Activated effector memory CD4-positive, alpha-beta T cell treated with anti-CD3 and anti-CD28 coated beads, Interleukin-2, amount 50 U/mL, for 16 hours (primary cell): Measurements from ENCODE around the gene GMDS.

ENCODE experiments used
- DNase-seq: peaks from one replicate; pipeline ENCODE4 v3.0.0-alpha.2; 2020

The GMDS gene

DNA sequence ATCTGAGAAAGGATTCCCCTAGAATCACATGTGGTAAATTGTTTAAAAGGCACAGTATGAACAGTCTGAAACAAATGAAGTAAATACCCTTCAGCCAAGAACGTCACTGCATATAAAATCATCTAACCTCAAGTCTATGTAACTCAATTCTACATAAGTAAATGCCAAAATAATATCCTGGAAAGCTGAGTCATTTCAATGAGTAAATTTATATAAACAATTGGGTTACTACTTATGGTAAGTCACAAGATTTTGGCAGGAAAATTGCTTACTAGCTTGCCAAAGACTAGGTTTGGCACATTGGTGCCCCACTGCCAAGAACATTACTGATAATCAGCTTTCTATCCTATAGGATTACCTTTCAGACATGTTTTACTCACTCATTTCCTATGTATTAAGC lies 8.4 kb downstream of the GMDS start:
- no peak for DNase-seq

GRCh38 chr6:2235777-2236495 lies 9.5 kb downstream of the GMDS start:
- DNase-seq = no peak

- no peak for DNase-seq
Observed at GRCh38 chr6:2232445-2232844, 13.0 kb downstream of the GMDS start.

DNA sequence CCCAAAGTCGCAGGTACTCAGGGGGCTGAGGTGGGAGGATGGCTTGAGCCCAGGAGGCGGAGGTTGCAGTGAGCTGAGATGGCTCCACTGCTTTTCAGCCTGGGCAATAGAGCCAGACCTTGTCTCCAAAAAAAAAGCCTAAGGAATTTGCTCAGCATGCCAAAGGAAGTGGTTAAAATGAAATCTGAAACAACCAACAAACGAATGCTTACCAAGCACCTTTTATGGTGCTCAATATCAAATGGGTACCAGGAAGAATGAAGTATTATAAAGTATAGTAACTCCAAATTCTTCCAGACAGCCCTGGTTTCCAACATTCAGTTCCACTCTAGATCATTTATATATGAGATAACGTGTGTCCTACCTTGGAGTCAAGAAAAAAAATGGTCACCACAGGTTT lies 14.0 kb downstream of the GMDS start:
- no peak for DNase-seq

DNA sequence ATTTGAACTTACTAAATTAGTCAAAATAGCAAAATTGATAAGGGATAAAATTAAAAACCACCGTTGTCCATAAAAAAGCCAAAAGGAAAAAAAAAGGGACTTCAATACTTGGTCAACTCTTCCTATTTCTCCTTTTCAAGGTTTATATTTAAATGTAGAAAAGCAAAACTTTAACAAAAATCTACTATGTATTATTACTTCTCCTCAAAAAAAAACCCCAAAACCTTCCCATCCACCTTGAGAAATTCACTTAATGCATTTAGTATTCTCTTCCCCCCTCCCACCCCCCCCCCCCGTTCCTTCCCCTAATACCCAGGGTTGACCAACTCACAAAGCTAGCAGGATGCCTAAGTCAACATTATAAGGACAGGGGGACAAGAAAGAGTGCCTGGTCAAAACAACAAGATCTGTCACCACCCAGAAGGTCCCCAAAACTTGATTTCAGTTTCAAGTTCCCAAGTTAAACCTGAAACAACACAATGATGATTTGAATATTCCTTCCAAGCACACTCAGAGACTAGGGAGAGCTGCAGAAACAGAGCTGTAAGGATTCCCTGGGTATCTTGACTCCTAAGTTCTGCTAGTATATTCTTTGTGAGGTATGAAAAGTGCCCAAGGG lies 14.6 kb downstream of the GMDS start:
- no peak for DNase-seq

DNA sequence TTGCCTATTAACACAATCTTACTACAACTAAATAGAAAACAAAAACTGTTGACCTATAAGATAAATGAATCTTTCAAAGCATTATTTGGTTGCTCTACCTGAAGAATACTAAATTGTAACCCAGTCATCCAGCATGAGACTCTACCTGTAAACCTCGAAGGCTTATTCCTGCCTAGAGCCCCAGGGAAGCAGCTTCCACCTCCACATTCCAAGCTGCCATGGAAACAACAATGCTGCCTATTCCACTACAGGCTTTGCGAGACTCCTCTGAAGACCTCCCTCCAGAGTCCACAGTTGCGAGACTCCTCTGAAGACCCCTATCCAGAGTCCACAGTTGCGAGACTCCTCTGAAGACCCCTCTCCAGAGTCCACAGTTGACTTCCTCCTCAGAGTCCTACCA lies 15.7 kb downstream of the GMDS start:
- DNase-seq = no peak

DNA sequence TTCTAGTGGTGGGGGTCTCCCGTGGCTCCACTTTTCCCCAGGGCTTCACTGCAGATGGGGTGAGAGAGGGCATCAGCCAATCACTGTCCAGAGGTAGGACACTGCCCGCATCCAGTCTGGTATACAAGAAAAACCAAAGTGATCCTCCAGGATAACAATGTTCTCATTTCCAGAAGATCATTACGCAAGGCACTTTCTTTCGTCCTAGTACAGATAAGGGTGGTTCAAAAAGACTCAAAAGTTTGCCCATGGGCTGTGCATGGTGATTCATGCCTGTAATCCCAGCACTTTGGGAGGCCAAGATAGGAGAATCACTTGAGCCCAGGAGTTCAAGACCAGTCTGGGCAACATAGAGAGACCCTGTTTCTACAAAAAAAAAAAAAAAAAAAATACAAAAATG lies 16.4 kb downstream of the GMDS start:
- DNase-seq = no peak

DNA sequence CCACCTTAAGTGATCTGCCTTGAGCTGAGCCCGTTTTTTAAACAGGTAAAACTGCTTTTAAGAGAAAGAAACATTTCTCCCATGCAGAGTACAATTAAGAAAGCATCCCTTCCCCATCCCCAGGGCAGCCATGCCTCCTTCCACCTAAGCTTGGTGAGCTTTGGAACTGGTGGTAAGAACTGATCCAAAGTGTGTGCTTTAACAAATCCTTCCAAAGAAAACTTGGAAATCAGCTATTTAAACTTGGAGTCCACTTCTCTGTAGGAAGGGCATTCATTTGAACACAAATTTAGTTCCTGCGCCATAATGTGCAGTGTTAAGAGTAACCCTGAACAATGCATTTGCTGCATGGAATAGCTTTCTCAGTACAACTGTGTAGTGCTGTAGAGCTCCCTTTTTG lies 17.0 kb downstream of the GMDS start:
- no peak for DNase-seq

GRCh38 chr6:2226775-2227174 lies 18.6 kb downstream of the GMDS start:
- DNase-seq = no peak

DNA sequence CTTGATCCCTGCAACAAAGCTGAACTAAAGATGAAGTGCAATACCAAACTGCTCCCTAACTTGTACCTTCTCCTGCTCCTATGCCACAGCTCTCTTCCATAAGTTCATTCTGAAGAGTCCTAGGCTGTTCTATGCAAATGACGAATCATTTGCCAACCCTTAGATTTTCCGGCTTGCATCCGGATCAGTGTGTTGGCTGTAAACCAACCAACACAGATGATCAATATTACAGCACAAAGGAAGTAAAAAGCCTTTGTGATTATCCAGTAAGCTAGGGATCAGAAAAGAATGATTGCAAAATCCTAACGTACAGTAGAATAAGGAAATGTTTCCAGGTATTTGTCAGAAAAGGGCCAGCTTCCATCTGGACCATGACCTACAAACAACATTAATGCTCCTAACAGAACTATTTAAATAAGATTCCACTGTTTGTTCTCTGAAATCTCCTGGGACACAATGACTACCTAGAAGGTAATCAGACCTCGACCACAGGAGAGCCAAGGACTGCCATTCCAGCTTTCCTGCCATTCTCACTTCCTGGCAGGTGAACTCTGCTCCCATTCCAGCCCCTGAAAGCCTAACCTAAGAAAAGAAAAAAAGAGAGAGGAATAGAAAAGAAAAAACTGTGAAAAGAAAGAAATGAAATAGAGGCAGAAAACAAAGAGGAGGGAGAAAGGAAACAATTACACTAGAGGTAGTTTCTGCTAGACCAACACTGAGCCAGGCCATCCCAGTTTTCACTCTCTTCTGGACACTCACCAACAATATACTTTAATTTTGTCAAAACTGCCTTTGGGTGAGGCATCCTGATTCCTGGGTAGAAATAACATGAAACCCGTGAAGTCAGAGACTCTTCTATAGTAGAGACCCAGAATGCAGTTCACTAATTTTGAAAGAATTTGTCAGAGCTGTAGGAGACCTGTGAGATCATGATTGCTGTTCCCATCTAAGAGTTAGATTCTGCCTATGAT lies 19.7 kb downstream of the GMDS start:
- no peak for DNase-seq

- no peak for DNase-seq
Observed at GRCh38 chr6:2224847-2225382, 20.5 kb downstream of the GMDS start.

GRCh38 chr6:2222275-2222842 lies 23.0 kb downstream of the GMDS start:
- DNase-seq = no peak

DNA sequence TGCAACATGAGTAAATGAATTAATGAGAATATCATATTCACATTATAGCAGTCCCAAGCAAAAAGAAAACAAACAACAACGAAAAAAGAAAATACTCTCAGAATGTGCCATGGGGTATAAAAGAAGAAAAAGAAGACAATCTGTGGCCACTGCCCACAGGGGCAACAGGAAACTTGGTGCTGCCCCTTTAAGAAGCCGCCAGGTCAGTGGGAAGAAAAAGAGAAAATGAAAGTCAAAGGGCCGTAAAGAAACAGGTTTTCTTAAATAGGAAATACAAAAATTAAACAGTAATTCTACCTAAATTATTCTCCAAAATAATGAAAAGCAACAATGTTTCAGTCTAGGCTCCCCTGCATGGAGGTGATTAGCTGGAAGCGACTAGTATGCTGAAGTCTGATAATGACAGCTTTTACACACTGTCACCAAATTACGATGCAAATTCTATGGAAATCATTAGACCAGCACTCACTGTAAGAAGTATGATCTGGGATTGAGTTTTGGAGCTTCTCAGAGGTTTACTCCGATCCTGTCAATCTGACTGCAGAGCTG lies 23.6 kb downstream of the GMDS start:
- no peak for DNase-seq

DNA sequence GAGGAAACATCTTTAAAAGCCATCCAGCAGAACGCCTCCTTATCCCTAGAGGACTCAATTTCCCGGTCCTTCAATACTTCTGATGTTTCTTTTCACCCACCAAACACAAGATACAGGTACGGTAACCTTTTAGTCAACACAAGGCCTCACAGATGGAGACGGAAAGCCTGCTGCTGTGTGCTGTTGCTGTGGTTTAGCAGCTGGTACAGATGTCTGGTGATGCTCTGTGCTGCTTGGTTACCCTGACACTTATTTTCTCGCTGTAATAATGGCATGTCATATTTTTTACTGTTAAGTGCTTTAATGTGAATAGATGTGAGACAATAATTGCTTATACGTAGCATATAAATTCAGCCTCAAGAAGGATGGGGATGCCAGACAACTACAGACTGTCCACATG lies 25.3 kb downstream of the GMDS start:
- DNase-seq = no peak

DNA sequence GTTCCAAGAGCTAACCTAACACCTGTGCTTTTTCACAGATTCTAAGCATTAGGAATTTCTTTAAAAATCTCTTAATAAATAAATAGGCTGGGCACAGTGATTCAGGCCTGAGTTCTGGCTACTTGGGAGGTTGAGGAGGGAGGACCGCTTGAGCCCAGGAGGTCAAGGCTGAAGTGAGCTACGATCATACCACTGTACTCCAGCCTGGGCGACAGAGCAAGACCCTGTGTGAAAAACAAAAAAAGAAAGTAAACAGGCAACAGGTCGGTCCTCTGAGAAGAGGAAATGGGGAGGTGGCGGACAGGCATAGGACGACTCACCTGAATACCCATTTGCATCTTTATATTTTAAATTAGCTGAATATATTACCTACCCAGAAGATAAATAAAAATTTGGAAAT lies 26.5 kb downstream of the GMDS start:
- DNase-seq = no peak

GRCh38 chr6:2216794-2217383 lies 28.5 kb downstream of the GMDS start:
- DNase-seq = no peak

- DNase-seq = no peak
Observed at GRCh38 chr6:2215342-2215741, 30.1 kb downstream of the GMDS start.

GRCh38 chr6:2213086-2213485 lies 32.3 kb downstream of the GMDS start:
- no peak for DNase-seq

DNA sequence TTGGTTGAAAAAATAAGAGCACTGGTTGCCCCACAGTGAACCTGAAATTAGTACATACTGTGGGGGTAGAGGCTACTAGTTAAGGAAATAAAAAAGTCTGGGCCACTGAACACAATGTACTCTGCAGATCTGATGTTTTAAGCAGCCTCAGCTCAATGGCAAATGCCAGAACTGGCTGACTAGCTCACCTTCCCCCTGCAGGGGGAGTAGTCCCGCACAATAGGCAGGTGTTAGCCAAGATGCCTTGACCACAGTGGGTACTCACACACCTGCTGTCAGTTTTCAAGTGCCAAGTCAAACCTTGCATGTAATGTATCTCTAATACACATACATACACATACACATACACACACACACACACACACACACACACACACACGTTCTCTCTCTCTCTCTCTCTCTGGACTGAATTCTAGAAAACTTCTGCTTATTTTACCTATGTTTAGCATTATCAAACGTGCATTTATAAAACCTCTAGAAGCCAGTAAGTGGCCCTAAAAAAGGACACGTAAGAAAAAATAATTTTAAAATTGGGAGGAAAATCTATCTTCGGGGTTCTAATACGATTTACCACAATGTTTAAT lies 36.1 kb downstream of the GMDS start:
- no peak for DNase-seq

- DNase-seq = no peak
Observed at GRCh38 chr6:2208468-2208867, 36.9 kb downstream of the GMDS start.

DNA sequence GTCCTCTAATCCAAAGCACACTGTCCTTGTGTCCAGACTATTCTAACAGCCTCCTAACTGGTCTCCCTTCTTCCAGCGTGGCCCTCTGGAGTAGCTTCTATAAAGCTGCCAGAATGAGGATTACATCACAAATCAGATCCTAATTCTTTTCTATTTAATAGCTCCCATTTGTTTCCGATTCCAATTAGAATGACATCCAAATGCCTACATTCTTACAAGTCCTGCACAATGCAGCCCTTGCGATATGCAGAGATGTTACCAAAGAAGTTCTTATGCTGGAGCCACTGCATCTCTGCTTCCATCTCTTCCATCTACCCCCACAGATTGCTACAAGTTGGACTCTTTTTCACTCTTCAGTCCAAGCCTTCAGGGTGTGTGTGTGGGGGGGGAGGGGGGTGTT lies 40.0 kb downstream of the GMDS start:
- DNase-seq = no peak

DNA sequence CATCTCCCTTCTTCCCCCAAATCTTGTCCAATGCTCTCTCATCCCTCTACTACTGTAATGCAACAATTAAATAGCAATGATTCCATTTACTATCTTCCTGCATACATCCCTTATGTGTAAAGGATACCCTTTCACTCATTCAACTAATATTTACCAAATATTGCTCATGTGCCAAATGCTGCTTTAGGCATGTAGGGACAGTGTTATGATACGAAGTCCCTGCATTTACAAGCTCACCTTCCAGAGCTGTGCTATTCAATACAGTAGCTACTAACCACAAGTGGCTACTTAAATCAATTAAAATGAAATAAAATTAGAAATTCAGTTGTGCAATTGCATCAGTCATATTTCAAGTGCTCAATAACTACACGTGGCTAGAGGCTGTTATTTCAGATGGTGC lies 41.1 kb downstream of the GMDS start:
- no peak for DNase-seq
